Activated naive CD8-positive, alpha-beta T cell treated with anti-CD3 and anti-CD28 coated beads, Interleukin-2, amount 50 U/mL, for 16 hours (primary cell): ENCODE data around the gene INPP5J.
A peak's percentile ranks its signal among the peaks of the same experiment; 100 is the strongest.
"Not testable (repeated sequence)": the region's sequence is repeated elsewhere in the genome, so short reads cannot be mapped to it uniquely, and the experiment has no call there.

ENCODE experiments used
- DNase-seq: peaks from one replicate; pipeline ENCODE4 v3.0.0-alpha.2; 2020; ENCODE audit warnings: low read depth, low spot score

Gene INPP5J

GRCh38 chr22:31122532-31123291 lies at the start of gene INPP5J:
INPP5J (plus strand) TSS chr22:31122966; CDS start chr22:31123015, 49 bp downstream.
- no peak for DNase-seq

GRCh38 chr22:31073125-31073524 lies 49.6 kb upstream of the INPP5J start:
- DNase-seq: not testable (repeated sequence)

GRCh38 chr22:31073545-31074145 lies 49.1 kb upstream of the INPP5J start:
- not testable (repeated sequence) for DNase-seq

GRCh38 chr22:31075961-31076360 lies 46.8 kb upstream of the INPP5J start:
- no peak for DNase-seq

GRCh38 chr22:31077681-31078080 lies 45.1 kb upstream of the INPP5J start:
- DNase-seq: no peak

- DNase-seq: not testable (repeated sequence)
These were observed 44.4 kb upstream of the INPP5J start for GRCh38 chr22:31078389-31078788.

GRCh38 chr22:31079095-31079642 lies 43.6 kb upstream of the INPP5J start:
- DNase-seq: no peak

- DNase-seq: no peak
These were observed 42.5 kb upstream of the INPP5J start for GRCh38 chr22:31080164-31080847.

GRCh38 chr22:31080848-31081649 lies 41.7 kb upstream of the INPP5J start, which contains the start of gene SMTN:
SMTN (plus strand) TSS chr22:31081318; CDS start chr22:31083259, 1,941 bp downstream.
- peak; percentile 88 for DNase-seq

- no peak for DNase-seq
These were observed 40.7 kb upstream of the INPP5J start for GRCh38 chr22:31081963-31082605.

- DNase-seq: peak; percentile 47
These were observed 40.0 kb upstream of the INPP5J start for GRCh38 chr22:31082606-31083376.

- no peak for DNase-seq
These were observed 39.4 kb upstream of the INPP5J start for GRCh38 chr22:31083377-31083768.

GRCh38 chr22:31083923-31084810 lies 38.6 kb upstream of the INPP5J start:
- DNase-seq: no peak

- peak; percentile 73 for DNase-seq
These were observed 37.8 kb upstream of the INPP5J start for GRCh38 chr22:31084811-31085492.

- no peak for DNase-seq
These were observed 37.3 kb upstream of the INPP5J start for GRCh38 chr22:31085493-31085824.

GRCh38 chr22:31085928-31086327 lies 36.8 kb upstream of the INPP5J start:
- DNase-seq: no peak

- no peak for DNase-seq
These were observed 35.9 kb upstream of the INPP5J start for GRCh38 chr22:31086703-31087330.

GRCh38 chr22:31087744-31088215 lies 35.0 kb upstream of the INPP5J start:
- DNase-seq: no peak
